Osteoblast (primary cell): ENCODE data around the gene SMIM21. TPM values are rescaled to one million over a fixed set of nuclear protein-coding genes. Genes with fewer than 3 reads are reported as not detected.

Experiments used
- DNase-seq: peaks from one replicate; pipeline ENCODE4 v3.0.0; 2011; ENCODE audit warnings: low spot score, mixed read lengths; ENCODE audit not compliant: insufficient read length; ENCODE audit errors: missing footprints
- H2AFZ ChIP-seq: 2 replicates; pipeline ENCODE4 v1.6.0; 2011; ENCODE audit warnings: mild to moderate bottlenecking, low read length
- H3K27ac ChIP-seq: 2 replicates; pipeline ENCODE4 v1.5.1; 2011; ENCODE audit warnings: mild to moderate bottlenecking, low read depth, low read length, moderate library complexity
- H3K27me3 ChIP-seq: 2 replicates; pipeline ENCODE4 v1.6.0; 2012; ENCODE audit warnings: mild to moderate bottlenecking, control low read depth, inconsistent platforms, low read length, moderate library complexity; ENCODE audit not compliant: insufficient read depth
- H3K36me3 ChIP-seq: 2 replicates; pipeline ENCODE4 v1.5.1; 2011; ENCODE audit warnings: mild to moderate bottlenecking, low read length, control low read depth, moderate library complexity; ENCODE audit not compliant: insufficient read depth
- H3K4me1 ChIP-seq: 2 replicates; pipeline ENCODE4 v1.5.1; 2011; ENCODE audit warnings: mild to moderate bottlenecking, low read length, control low read depth, moderate library complexity; ENCODE audit not compliant: insufficient read depth
- H3K4me2 ChIP-seq: 2 replicates; pipeline ENCODE4 v1.6.0; 2011; ENCODE audit warnings: mild to moderate bottlenecking, low read length; ENCODE audit not compliant: insufficient read depth
- H3K4me3 ChIP-seq: fragments of 200-600 bp; sonication (generic); 3 replicates; pipeline ENCODE4 v1.5.1; 2012; ENCODE audit warnings: mild to moderate bottlenecking, low read length, inconsistent platforms; ENCODE audit not compliant: insufficient read depth
- H3K79me2 ChIP-seq: 2 replicates; pipeline ENCODE4 v1.6.0; 2012; ENCODE audit warnings: mild to moderate bottlenecking, low read length, control low read depth, inconsistent platforms; ENCODE audit not compliant: insufficient read depth
- H3K9me3 ChIP-seq: 2 replicates; pipeline ENCODE4 v1.5.1; 2011; ENCODE audit warnings: low read depth, low read length, control low read depth
- H4K20me1 ChIP-seq: 2 replicates; pipeline ENCODE4 v1.6.0; 2012; ENCODE audit warnings: mild to moderate bottlenecking, low read length, control low read depth; ENCODE audit not compliant: insufficient read depth
- CTCF ChIP-seq: IDR thresholded peaks from 2 replicates; pipeline ENCODE4 v1.5.1; 2011; ENCODE audit warnings: mild to moderate bottlenecking, low read depth, low read length, moderate library complexity; ENCODE audit errors: extremely low read depth
- total RNA-seq: library from RNA; depleted of rRNA; stranded (reverse); fragments of >200 nt; gene quantifications from 2 replicates; pipeline ENCODE4 v1.2.3, GENCODE V29; 2012

SMIM21 gene
- total RNA-seq, 1 donor = not detected

- H3K4me1 ChIP-seq = no peaks in the 10 kb centered on the region
- H2AFZ ChIP-seq = no peak overlapping the region
- TF ChIP-seq CTCF = no peak
- no peak overlapping the region for H3K4me2 ChIP-seq
- H3K9me3 ChIP-seq = no peaks in the 10 kb centered on the region
- no peaks in the 10 kb centered on the region for H3K36me3 ChIP-seq
- no peaks in the 10 kb centered on the region for H4K20me1 ChIP-seq
- no peak for DNase-seq
- H3K27me3 ChIP-seq = no peaks in the 10 kb centered on the region
- H3K4me3 ChIP-seq = no peak overlapping the region
- H3K27ac ChIP-seq = no peak overlapping the region
- H3K79me2 ChIP-seq = no peaks in the 10 kb centered on the region
Measured at GRCh38 chr18:75360941-75361340, 66.6 kb downstream of the SMIM21 start.

GRCh38 chr18:75360215-75360614 lies 67.3 kb downstream of the SMIM21 start:
- no peak overlapping the region for H3K4me3 ChIP-seq
- H3K9me3 ChIP-seq = no peaks in the 10 kb centered on the region
- H2AFZ ChIP-seq = no peak overlapping the region
- no peaks in the 10 kb centered on the region for H3K27me3 ChIP-seq
- H3K4me1 ChIP-seq = no peaks in the 10 kb centered on the region
- H3K4me2 ChIP-seq = no peak overlapping the region
- H4K20me1 ChIP-seq = no peaks in the 10 kb centered on the region
- DNase-seq = no peak
- no peaks in the 10 kb centered on the region for H3K79me2 ChIP-seq
- TF ChIP-seq CTCF = no peak
- H3K36me3 ChIP-seq = no peaks in the 10 kb centered on the region
- H3K27ac ChIP-seq = no peak overlapping the region

Other genes with a start within 250 kb of the SMIM21 start
- 8.3 and 10.3 TPM in 2 replicates for gene PTGR3, start 218.6 kb downstream of the SMIM21 start, total RNA-seq
- 8.5 and 10.5 TPM in 2 replicates for gene TSHZ1, start 216.9 kb downstream of the SMIM21 start, total RNA-seq